Measurements from ENCODE around the gene PRRX2.

DNA sequence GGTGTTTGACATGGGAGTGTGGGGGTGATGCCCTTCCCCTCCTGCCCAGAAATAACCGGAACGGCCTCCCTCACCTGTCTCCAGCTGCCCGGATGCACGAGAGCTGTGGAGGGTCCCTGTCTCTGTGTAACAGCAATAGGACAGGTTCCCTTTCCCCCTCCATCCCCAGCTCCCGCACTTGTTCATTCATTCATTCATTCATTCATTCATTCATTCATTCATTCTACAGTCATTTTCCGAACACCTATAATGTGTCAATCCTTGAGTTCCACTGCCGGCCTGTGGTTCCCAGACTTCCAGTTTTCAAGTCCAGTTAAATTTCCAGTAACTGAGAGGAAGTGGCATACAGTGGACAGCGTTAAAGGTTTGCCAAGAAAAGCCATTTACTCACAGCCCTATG is 7.3 kb downstream of the PRRX2 start:
- TF ChIP-seq, protein P1, sequence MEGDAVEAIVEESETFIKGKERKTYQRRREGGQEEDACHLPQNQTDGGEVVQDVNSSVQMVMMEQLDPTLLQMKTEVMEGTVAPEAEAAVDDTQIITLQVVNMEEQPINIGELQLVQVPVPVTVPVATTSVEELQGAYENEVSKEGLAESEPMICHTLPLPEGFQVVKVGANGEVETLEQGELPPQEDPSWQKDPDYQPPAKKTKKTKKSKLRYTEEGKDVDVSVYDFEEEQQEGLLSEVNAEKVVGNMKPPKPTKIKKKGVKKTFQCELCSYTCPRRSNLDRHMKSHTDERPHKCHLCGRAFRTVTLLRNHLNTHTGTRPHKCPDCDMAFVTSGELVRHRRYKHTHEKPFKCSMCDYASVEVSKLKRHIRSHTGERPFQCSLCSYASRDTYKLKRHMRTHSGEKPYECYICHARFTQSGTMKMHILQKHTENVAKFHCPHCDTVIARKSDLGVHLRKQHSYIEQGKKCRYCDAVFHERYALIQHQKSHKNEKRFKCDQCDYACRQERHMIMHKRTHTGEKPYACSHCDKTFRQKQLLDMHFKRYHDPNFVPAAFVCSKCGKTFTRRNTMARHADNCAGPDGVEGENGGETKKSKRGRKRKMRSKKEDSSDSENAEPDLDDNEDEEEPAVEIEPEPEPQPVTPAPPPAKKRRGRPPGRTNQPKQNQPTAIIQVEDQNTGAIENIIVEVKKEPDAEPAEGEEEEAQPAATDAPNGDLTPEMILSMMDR (IDR thresholded peaks at IDR 0.05) = no peak
- no peak for TF ChIP-seq POLR2AphosphoS5 (IDR thresholded peaks at IDR 0.05; ENCODE audit: insufficient read depth in 1 of 2, low read depth in 1 of 2)
